NCI-H1048 (cell line): ENCODE results near the gene HSD11B1.
A peak's percentile ranks its signal among the peaks of the same experiment; 100 is the strongest.

ENCODE experiments used
- DNase-seq: peaks from one replicate; lab custom pipeline; 2025; lab: John Stamatoyannopoulos, UW

HSD11B1 gene

DNA sequence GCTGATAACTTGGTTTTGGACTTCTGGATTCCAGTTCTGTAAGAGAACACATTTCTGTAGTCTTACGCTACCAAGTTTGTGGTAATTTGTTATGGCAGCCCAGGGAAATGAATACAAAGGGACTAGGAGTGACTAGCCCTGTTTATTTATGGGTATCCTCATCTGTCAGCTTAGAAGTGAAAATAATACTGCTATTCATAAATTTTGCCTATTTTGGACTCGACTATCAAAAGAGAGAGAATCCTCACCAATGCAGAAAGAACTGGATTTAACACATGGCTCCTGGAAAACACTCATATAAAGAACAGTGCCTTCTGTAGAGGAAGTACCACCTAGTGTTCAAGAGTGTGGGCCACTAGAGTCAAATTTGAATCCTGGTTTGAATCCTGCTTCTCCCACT lies 22.6 kb downstream of the HSD11B1 start:
- no peak for DNase-seq

- no peak for DNase-seq
Observed at GRCh38 chr1:209727785-209728184, 23.1 kb downstream of the HSD11B1 start.

DNA sequence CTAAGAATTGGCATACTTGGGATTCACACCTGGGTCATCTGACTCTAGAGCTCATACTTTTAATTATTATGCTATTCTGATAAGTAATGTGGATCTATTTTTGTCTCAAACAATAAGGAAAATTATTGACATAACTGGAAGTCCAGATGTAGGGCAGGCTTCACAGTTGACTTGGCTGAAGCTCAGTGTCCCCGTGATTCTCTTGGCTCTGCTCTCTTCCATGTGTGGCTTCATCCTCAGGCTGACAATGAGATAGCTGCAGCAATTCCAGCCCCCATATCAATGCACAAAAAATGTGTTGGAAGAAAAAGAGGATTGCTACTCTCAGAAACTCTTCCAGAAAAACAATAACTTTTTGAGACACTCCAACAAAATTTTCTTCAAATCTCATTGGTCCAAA lies 23.8 kb downstream of the HSD11B1 start:
- no peak for DNase-seq

- DNase-seq: no peak
Observed at GRCh38 chr1:209729436-209729835, 24.8 kb downstream of the HSD11B1 start.

GRCh38 chr1:209732725-209733124 lies 28.1 kb downstream of the HSD11B1 start:
- DNase-seq: no peak

DNA sequence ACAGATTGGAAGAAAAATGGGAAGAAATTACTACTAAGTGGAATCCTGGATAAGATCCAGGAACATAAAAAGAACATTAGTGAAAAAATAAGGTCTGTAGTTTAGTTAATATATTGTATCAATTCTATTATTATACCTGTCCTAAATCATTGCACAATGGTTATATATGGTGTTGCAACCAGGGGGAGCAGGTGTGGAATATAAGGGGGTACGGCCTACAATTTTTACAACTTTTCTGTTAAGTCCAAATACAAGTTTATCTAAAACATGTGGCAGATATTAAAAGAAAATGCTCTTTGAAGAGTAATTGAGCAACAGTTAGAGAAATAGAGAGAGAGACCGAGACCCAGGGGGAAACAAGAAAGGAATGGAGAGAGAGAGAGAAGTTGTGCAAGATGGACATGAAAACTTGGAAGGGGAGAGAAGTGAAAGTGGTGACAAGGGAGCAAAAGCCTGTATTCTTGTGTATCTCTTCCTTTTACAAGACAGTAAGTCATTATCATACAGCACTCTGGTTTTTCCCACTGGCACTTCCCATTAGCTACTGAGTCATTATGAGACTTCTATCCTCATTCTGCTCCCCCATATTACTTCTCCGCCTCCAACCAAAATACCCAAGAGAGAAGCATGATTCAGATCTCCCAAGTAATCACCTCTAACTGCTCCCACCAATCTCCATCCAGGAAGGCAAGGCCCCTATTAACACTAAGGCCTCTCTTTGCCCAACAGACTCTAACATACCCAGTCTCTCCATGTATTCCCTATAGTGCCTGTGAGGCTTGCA lies 29.0 kb downstream of the HSD11B1 start:
- DNase-seq: no peak

GRCh38 chr1:209736490-209737117 lies 32.0 kb downstream of the HSD11B1 start:
- no peak for DNase-seq

DNA sequence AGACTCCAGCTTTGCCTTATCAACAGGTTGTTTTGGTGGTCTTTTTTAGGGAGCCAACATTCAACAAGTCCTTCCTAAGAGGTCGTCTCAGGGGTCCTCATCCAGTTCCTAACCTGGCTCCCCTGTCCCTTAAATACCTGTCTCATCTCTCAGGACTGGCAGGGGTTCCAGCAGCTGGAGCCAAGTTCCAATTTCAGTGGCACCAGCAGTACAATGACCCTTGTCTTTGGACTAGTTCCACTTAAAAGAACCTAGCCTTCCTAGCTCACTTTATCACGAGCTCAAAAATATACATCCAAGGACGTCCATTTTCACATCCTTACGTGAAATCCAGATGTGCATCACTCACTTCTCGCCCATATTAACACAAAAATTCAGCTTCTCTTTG lies 32.5 kb downstream of the HSD11B1 start:
- no peak for DNase-seq

DNA sequence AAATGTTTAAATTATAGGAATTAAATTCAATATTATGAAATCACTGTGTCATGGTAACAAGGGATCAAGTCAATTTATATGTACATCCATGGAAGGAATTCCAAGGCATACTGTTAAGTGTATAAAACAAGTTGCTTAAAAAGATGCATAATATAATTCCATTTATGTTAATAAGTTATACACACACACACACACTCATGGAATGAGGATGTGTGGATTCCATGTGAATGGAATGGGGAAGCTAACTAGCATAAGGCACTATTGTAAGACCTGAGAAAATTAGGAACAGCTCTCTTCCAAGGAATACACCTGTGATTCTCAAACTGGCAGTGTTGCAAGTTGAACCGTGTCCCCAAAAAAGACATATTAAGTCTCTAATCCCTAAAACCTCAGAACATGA lies 33.6 kb downstream of the HSD11B1 start:
- no peak for DNase-seq

GRCh38 chr1:209741193-209741592 lies 36.5 kb downstream of the HSD11B1 start:
- DNase-seq: no peak

DNA sequence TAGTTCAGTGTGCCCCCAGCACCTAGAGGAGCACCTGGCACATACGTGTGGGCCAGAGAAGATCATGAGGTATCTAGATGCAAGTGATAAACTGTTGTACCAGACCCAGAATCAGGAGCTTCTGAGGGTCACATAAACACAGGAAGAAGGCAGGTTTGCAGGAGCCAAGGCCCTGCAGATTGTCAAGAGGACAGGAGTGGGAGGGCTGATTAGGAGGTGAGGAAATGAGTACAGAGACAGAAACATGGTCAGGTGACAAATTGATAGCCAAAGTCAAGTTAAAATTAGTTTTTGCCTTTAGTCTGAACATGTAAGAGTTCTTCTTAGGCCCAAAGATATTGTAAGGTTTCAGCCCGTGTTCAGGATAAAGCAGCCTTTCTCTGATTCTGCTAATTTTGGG lies 37.2 kb downstream of the HSD11B1 start:
- no peak for DNase-seq

DNA sequence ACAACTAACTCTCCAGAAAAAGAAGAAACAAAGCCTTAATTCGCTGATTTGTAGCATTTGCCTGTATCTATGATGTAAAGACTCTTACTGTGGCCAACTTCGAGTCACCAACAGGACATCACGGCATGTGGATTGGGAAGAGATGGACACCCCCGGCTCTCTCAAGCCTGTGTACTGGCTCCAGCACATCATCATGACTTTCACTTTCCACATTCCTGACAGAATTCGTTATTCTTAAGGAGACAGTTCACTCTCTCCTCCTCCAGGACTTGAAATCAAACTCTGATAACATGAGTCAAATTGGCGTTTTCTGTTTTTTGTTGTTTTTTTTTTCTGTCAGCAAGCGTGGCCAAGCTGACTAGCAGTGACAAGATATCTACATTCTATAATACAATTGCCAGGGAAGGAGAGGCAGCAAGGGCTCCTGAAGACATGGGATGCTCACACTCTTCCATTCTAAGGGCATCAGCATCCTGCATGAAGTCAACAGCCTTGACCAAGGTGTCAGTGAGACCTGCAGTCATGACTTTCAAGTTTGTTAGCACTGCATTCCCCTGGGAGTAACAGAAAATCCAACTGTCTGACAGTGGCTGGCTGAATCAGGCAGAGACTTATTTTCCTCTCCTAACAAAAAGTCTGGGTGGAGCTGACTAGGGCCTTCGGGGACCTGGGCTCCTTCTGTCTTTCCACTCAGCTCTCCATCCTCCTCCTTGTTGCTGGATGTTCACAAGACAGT lies 37.9 kb downstream of the HSD11B1 start:
- DNase-seq: no peak

- DNase-seq: no peak
Observed at GRCh38 chr1:209743145-209743482, 38.5 kb downstream of the HSD11B1 start.

DNA sequence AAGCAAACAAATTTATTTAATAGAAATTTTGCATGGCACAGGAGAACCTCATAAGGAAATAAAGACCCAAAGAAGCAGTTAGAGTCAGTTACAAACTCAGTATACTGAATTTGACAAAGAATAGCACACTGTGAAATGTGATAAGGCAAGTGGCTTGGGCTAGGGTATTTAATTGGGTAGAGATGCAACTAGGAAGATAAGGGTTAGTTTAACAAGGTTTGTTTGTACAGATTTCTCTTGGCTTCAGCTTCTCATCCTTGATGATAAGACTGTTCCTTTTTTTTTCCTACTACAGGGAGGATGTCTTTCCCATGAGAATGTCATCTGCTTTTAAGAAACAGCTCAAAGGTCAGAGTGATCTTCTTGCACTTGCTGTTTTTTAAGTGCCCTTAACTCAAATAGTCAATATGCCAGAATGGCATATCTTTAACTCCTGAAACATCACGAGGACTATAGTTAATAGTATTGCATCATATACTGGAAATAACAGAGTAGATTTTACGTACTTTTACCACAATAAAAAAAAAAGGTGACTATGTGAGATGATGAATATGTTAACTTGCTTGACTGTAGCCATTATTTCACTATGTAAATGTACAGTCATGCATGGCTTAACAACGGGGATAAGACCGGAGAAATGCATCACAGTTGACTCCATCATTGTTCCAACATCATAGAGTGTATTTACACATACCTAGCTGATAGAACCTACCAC lies 42.0 kb downstream of the HSD11B1 start:
- no peak for DNase-seq

GRCh38 chr1:209747580-209748262 lies 43.1 kb downstream of the HSD11B1 start:
- DNase-seq: peak; percentile 33

GRCh38 chr1:209748620-209749019 lies 44.0 kb downstream of the HSD11B1 start:
- DNase-seq: no peak

DNA sequence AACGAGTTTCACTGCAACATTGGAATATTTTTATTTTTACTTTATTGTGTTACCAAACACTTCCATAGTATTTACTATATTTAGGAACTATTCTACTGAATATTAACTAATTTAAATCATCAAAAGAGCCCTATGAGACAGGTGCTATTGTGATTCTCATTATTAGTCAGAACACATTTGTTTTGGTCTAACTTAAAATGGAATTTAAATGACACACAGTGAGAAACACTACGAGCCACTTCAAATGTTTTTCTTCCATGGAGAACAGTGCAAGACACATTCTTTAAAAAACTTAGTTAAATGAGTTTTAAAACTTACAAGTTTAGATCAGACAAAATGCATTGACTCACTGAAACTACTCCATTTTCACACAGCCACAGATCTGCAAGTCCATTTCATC lies 44.6 kb downstream of the HSD11B1 start:
- DNase-seq: no peak

- DNase-seq: no peak
Observed at GRCh38 chr1:209749670-209750323, 45.2 kb downstream of the HSD11B1 start.

DNA sequence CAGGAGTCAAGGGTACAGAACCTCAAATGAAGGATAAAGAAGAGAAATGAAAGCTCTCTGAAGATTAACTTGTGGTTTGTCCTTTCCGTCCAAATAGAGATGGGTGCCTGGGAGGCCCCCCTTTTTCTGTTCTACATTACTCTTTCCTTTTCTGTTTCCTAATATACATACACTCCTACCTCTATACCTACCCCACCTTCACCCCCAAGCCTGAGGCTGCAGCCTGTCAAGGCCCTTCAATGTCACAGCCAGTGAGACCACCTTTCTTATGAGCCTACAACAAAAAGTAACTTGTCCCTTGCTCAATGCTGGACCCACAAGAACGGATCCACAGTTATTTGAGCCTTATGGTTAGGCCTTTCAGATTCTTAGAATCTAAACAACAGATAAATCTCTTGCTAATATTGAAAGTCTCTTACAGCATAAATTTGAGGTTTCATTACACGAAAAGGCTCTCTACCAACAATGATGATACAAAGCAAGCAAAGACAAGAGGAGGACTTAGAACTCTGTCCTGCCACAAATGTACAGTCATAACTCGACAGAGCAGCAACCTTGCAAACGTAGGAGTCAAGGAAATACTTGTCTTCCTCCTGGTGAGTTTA lies 47.1 kb downstream of the HSD11B1 start:
- no peak for DNase-seq

DNA sequence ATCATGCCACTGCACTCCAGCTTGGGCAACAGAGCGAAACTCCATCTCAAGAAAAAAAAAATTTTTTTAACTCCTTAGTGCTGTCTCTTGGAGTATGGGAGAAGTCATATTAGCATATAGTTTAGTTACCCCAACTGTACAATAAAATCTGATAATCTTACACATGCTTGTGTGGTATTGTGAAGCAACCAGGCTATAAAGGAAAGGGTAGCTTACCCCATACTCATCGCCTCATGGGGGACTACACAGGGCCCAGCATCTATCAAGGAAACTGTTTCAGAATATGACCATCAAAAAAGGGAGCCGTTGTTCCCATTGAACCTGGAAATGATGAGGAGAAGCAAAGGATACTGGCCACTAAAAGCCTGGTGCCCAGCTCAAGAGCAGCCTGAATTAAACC lies 48.2 kb downstream of the HSD11B1 start:
- no peak for DNase-seq

DNA sequence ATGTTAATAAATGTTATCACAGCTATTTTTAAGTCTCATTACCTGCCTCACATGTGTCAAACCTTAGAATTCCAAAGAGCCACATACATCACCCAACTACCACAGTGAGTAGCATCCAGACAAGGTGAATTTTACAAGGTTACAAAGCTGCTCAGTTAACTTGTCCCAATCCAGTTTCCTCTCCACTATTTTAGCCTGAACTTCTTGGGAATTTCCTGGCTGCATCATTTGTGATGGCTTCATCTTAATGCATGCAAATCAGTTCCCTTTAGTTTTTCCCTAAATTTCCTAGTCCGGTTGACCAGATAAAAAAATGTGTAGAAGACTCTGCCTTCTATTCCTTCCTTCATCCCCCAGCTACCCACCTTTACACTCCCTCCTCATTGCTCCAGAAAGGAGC lies 50.6 kb downstream of the HSD11B1 start:
- no peak for DNase-seq
